CD4-positive, alpha-beta T cell (primary cell): ENCODE measurements around the gene LYZL2. TPM values are rescaled to one million over a fixed set of nuclear protein-coding genes. Genes with fewer than 3 reads are reported as not detected.

Experiments
- ATAC-seq: fragments of 200-7000 bp; cut with Tn5 transposase; one replicate; pipeline ENCODE4 v1.10.0; 2022; ENCODE audit warnings: mild to moderate bottlenecking; ENCODE audit not compliant: poor library complexity
- CTCF ChIA-PET: fragments of 350-600 bp; sonication (Branson Sonifier 250); formaldehyde crosslinking; loops from one replicate; lab custom pipeline; 2021; ENCODE audit warnings: antibody characterized with exemption, inconsistent platforms; lab: Charles Lee
- POLR2A ChIA-PET: fragments of 350-600 bp; sonication (Branson Sonifier 250); formaldehyde crosslinking; loops from one replicate; lab custom pipeline; 2021; ENCODE audit warnings: antibody characterized with exemption, inconsistent platforms; lab: Charles Lee
- DNase-seq, 14 experiments: peaks; one replicate each; pipeline ENCODE4 v3.0.0-alpha.2; 2013 to 2020; ENCODE audit warnings: mixed read lengths in 2 of 14
- H3K27ac ChIP-seq, 2 donors: one replicate each; pipeline versions ENCODE4 v1.5.1 to v1.7.0; 2013; ENCODE audit warnings: low read length in 2 of 2, low read depth in 1 of 2, mild to moderate bottlenecking in 1 of 2
- H3K27me3 ChIP-seq, 2 experiments: 1 replicate in 1 of 2; 2 replicates in 1 of 2; pipeline versions ENCODE4 v1.6.1 to v1.7.0; 2013; ENCODE audit warnings: low read length in 2 of 2, control low read depth in 1 of 2, mild to moderate bottlenecking in 1 of 2, moderate library complexity in 1 of 2; ENCODE audit not compliant: insufficient read depth in 2 of 2, control insufficient read depth in 1 of 2
- H3K36me3 ChIP-seq: one replicate; pipeline ENCODE4 v1.6.1; 2013; ENCODE audit warnings: low read length, control low read depth; ENCODE audit not compliant: insufficient read depth
- H3K4me1 ChIP-seq: one replicate; pipeline ENCODE4 v1.6.1; 2013; ENCODE audit warnings: low read length, control low read depth; ENCODE audit not compliant: insufficient read depth
- H3K4me3 ChIP-seq: one replicate; pipeline ENCODE4 v1.5.1; 2013; ENCODE audit warnings: mild to moderate bottlenecking, low read length, moderate library complexity
- H3K9me3 ChIP-seq, 2 experiments: 1 replicate in 1 of 2; 2 replicates in 1 of 2; pipeline versions ENCODE4 v1.6.1 to v1.7.0; 2013; ENCODE audit warnings: low read length in 2 of 2, mild to moderate bottlenecking in 2 of 2, control low read depth in 1 of 2, moderate library complexity in 1 of 2; ENCODE audit not compliant: control insufficient read depth in 1 of 2, insufficient read depth in 1 of 2
- H3K27ac Mint-ChIP-seq: one replicate; pipeline ENCODE4 v1.8.0; 2020; ENCODE audit warnings: mixed read lengths
- H3K27me3 Mint-ChIP-seq: one replicate; pipeline ENCODE4 v1.8.0; 2021; ENCODE audit warnings: mixed read lengths
- H3K36me3 Mint-ChIP-seq: one replicate; pipeline ENCODE4 v1.8.0; 2021; ENCODE audit warnings: low read depth, mixed read lengths
- H3K4me1 Mint-ChIP-seq: one replicate; pipeline ENCODE4 v1.8.0; 2021; ENCODE audit warnings: low read depth, mixed read lengths
- H3K4me3 Mint-ChIP-seq: one replicate; pipeline ENCODE4 v1.8.0; 2020; ENCODE audit warnings: mild to moderate bottlenecking, mixed read lengths
- H3K9me3 Mint-ChIP-seq: one replicate; pipeline ENCODE4 v1.8.0; 2020; ENCODE audit warnings: mixed read lengths
- intact Hi-C, 2 experiments: fragments of 100-400 bp; cut with DNase I in 1 of 2; cut with micrococcal nuclease in 1 of 2; formaldehyde crosslinking; loops; one replicate each; pipeline versions ENCODE4 v1.15.1 to v1.9.0; 2023 to 2025; cut with DNase I, micrococcal nuclease
- total RNA-seq, 174 experiments: library from RNA in 2 of 174; stranded (reverse) in 2 of 174; gene quantifications; one replicate each; pipeline ENCODE4 v1.2.3 and lab custom pipeline; 2021 to 2026
- TF ChIP-seq, protein P1 (sequence below): fragments of 200-600 bp; IDR thresholded peaks from one replicate; pipeline ENCODE4 v1.8.0; 2022; ENCODE audit warnings: antibody characterized with exemption, mild to moderate bottlenecking

LYZL2 gene
- total RNA-seq, 2 experiments from 2014 or later, result not detected

DNA sequence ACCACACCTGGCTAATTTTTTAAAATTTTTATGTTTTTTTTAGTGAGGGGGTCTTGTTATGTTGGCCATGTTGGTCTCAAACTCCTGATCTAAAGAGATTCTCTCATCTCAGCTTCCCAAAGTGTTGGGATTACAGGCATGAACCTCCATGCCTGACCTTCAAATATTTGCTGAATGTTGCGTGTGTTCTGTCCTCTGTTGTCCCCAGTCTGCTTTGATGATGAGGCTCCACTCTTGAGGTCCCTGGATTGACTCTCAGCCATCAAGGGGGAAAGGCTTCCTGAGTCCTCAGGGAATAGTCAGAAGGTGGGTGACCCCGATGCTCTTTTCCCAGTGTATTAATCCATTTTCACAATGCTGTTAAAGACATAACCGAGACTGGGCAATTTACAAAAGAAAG is 26.0 kb downstream of the LYZL2 start:
- Histone ChIP-seq H3K4me1 (no peaks in the 10 kb centered on the region), H3K4me3 (no peak overlapping the region), H3K27me3 (peaks cover 0 to 4% of the 10 kb centered on the region in 2 experiments), H3K9me3 (peaks cover 0 to 6% of the 10 kb centered on the region in 2 experiments), H3K36me3 (no peaks in the 10 kb centered on the region), H3K27ac (no peak overlapping the region)
- H3K27ac Mint-ChIP-seq, result no peak overlapping the region
- H3K9me3 Mint-ChIP-seq, result no peaks in the 10 kb centered on the region
- CTCF ChIA-PET, result interaction anchor here (2.8 kb wide), 1 partner anchor 12 kb away, joined by 9 read pairs; no protein-coding TSS in a partner anchor
- no peaks in the 10 kb centered on the region for H3K4me1 Mint-ChIP-seq
- no peak for ATAC-seq
- H3K4me3 Mint-ChIP-seq, result no peak overlapping the region
- H3K36me3 Mint-ChIP-seq, result no peaks in the 10 kb centered on the region
- H3K27me3 Mint-ChIP-seq, result peaks cover 5% of the 10 kb centered on the region
- TF ChIP-seq, protein P1, sequence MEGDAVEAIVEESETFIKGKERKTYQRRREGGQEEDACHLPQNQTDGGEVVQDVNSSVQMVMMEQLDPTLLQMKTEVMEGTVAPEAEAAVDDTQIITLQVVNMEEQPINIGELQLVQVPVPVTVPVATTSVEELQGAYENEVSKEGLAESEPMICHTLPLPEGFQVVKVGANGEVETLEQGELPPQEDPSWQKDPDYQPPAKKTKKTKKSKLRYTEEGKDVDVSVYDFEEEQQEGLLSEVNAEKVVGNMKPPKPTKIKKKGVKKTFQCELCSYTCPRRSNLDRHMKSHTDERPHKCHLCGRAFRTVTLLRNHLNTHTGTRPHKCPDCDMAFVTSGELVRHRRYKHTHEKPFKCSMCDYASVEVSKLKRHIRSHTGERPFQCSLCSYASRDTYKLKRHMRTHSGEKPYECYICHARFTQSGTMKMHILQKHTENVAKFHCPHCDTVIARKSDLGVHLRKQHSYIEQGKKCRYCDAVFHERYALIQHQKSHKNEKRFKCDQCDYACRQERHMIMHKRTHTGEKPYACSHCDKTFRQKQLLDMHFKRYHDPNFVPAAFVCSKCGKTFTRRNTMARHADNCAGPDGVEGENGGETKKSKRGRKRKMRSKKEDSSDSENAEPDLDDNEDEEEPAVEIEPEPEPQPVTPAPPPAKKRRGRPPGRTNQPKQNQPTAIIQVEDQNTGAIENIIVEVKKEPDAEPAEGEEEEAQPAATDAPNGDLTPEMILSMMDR, result no peak
- POLR2A ChIA-PET, result no interaction called here
- no peak for DNase-seq
- intact Hi-C loops, result no loop called here

DNA sequence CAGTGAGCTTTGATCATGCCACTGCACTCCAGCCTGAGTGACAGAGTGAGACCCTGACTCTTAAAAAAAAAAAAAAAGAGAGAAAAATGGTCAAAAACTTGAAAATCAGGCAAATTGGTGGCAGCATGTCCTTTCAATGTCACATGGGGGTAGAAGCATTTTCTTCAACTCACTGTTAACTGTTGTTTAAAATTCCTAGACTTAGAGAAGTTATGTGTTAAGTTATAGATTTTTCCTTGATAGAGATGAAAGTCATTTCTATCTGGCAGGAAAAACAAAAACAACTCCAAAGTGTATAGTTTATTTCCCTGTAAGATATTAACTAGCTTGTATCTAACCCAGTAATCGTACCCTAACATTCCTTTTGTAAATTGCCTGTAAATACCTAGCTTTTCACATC is 26.8 kb downstream of the LYZL2 start:
- no peak overlapping the region for H3K27ac ChIP-seq
- ChIA-PET CTCF (interaction anchor here (2.8 kb wide), 1 partner anchor 12 kb away, joined by 9 read pairs; no protein-coding TSS in a partner anchor), POLR2A (no interaction called here)
- no peaks in the 10 kb centered on the region for H3K36me3 ChIP-seq
- H3K9me3 ChIP-seq, result peaks cover 0 to 6% of the 10 kb centered on the region in 2 experiments
- intact Hi-C loops, result no loop called here
- no peak for ATAC-seq
- peaks cover 5% of the 10 kb centered on the region for H3K27me3 Mint-ChIP-seq
- H3K27me3 ChIP-seq, result peaks cover 0 to 4% of the 10 kb centered on the region in 2 experiments
- no peaks in the 10 kb centered on the region for H3K9me3 Mint-ChIP-seq
- TF ChIP-seq, protein P1, result no peak
- no peak overlapping the region for H3K4me3 Mint-ChIP-seq
- no peaks in the 10 kb centered on the region for H3K4me1 Mint-ChIP-seq
- H3K4me3 ChIP-seq, result no peak overlapping the region
- no peaks in the 10 kb centered on the region for H3K36me3 Mint-ChIP-seq
- H3K4me1 ChIP-seq, result no peaks in the 10 kb centered on the region
- DNase-seq, result no peak
- no peak overlapping the region for H3K27ac Mint-ChIP-seq

DNA sequence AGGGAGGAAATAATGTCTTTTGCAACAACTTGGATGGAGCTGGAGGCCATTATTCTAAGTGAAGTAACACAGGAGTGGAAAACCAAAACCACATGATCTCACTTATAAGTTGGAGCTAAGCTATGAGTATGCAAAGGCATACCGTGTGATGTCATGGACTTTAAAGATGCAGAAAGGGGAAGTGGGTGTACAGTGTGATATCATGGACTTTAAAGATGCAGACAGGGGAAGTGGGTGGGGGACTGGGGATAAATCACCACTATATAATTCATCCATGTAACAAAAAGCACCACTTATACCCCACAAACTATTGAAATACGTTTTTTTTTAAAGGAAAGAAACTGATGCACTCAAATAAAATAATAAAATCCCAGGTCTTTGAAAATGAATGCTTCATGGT is 29.5 kb downstream of the LYZL2 start:
- TF ChIP-seq, protein P1, result no peak
- peak in 3 of 14 experiments; percentile 13 to 58 (median 47) for DNase-seq
- Histone ChIP-seq H3K9me3 (peaks cover 0 to 4% of the 10 kb centered on the region in 2 experiments), H3K4me3 (no peak overlapping the region), H3K27me3 (no peaks in the 10 kb centered on the region), H3K27ac (no peak overlapping the region), H3K36me3 (no peaks in the 10 kb centered on the region), H3K4me1 (no peaks in the 10 kb centered on the region)
- ChIA-PET CTCF (no interaction called here), POLR2A (no interaction called here)
- Mint-ChIP-seq H3K4me3 (no peak overlapping the region), H3K4me1 (no peaks in the 10 kb centered on the region), H3K27me3 (peaks cover 5% of the 10 kb centered on the region), H3K36me3 (no peaks in the 10 kb centered on the region), H3K9me3 (no peaks in the 10 kb centered on the region), H3K27ac (no peak overlapping the region)
- intact Hi-C loops, result no loop called here
- ATAC-seq, result peak; percentile 44
